22Rv1 (cell line): ENCODE results near the gene GNG7.

Source experiments
- ZFX ChIP-seq: fragments of 450-650 bp; IDR thresholded peaks from 2 replicates; pipeline ENCODE4 v1.6.1; 2017; ENCODE audit warnings: antibody characterized with exemption, borderline replicate concordance
- TF ChIP-seq, protein P1 (sequence below): fragments of 450-650 bp; IDR thresholded peaks from 2 replicates; pipeline ENCODE4 v1.5.1; 2017; ENCODE audit warnings: mild to moderate bottlenecking

DNA sequence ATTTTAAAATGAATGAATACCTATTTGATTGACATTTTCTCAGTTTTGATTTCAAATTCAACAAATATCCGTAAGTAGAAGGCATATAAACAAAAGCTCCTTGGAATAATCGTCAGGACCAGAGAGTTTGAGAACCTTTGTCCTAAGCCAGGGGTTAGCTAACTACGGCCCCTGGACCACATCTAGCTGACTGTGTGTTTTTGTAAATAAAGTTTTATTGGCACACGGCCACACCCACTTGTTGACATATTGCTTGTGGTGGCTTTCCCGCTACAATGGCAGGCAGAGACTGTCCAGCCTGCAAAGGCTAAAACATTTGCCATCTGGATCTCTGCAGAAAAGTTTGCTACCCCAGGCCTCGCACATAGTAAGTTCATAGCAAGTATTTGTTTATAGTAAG is 83.4 kb downstream of the GNG7 start:
- TF ChIP-seq, protein P1, sequence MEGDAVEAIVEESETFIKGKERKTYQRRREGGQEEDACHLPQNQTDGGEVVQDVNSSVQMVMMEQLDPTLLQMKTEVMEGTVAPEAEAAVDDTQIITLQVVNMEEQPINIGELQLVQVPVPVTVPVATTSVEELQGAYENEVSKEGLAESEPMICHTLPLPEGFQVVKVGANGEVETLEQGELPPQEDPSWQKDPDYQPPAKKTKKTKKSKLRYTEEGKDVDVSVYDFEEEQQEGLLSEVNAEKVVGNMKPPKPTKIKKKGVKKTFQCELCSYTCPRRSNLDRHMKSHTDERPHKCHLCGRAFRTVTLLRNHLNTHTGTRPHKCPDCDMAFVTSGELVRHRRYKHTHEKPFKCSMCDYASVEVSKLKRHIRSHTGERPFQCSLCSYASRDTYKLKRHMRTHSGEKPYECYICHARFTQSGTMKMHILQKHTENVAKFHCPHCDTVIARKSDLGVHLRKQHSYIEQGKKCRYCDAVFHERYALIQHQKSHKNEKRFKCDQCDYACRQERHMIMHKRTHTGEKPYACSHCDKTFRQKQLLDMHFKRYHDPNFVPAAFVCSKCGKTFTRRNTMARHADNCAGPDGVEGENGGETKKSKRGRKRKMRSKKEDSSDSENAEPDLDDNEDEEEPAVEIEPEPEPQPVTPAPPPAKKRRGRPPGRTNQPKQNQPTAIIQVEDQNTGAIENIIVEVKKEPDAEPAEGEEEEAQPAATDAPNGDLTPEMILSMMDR, result no peak
- TF ChIP-seq ZFX, result no peak
